HEK293 (cell line): ENCODE data around the gene ELL2.

Experiments used
- CTCF ChIP-seq: fragments of 450-650 bp; formaldehyde crosslinking; IDR thresholded peaks from 2 replicates; pipeline ENCODE4 v1.5.1; 2016; ENCODE audit warnings: missing biosample characterization, missing genetic modification characterization
- ZNF311 ChIP-seq: fragments of 450-650 bp; formaldehyde crosslinking; IDR thresholded peaks from 2 replicates; pipeline ENCODE4 v1.5.1; 2017; ENCODE audit warnings: missing biosample characterization, missing genetic modification characterization, borderline replicate concordance

DNA sequence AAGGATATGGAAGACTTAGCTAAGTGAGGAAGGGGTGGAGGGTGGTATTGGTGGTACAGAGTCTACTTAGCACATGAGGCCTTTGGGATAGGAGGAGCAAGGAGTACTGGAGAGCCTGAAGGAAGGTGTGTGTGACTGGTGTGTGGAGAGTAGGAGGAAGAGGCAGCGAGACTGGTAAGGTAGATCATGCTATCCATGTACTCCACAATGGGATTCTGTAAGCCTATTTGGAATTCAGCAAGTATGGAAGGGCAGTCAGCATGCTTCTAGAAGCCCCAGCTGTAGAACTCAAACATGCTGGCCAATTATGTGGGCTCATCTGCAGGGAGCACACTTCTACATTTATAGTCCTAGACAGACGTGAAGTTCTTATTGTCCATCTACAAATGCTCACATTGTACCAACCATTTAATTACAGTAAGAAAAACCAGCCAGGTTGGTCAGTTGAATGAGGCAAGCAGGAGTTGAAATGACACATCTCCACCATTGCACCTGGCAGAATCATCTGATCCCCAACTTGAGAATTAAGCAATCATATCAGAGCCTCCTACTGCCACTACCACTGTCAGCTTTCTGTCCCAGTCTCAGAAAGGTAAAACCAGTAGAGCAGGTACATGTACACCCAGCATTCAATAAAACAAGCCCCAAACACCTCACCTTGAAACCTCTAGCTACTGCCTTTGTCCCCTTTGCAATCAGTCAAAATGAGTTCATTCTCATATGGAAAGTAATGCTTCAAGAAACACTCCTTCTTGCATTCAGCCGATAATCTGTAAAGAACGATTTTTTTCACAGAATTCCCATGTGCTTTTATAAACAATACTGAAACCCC, 78.2 kb downstream of the ELL2 start:
- TF ChIP-seq ZNF311 (tag by site-specific recombination) (no peak), CTCF (tag by site-specific recombination) (no peak)
